NCI-H2107 treated with DMSO at 0.1 percent for 48 hours (cell line): ENCODE results near the gene IBA57.

Experiments used
- DNase-seq: peaks from one replicate; lab custom pipeline; 2025; ENCODE audit not compliant: unreplicated experiment; lab: John Stamatoyannopoulos, UW

IBA57 gene

GRCh38 chr1:228144193-228144992 lies 21.2 kb upstream of the IBA57 start:
- DNase-seq: no peak

- DNase-seq: no peak
These were observed 20.6 kb upstream of the IBA57 start for GRCh38 chr1:228144993-228145343.

GRCh38 chr1:228145463-228146416 lies 19.9 kb upstream of the IBA57 start:
- DNase-seq: no peak

- DNase-seq: no peak
These were observed 19.0 kb upstream of the IBA57 start for GRCh38 chr1:228146417-228147150.

- no peak for DNase-seq
These were observed 18.4 kb upstream of the IBA57 start for GRCh38 chr1:228147151-228147693.

GRCh38 chr1:228147768-228148167 lies 17.8 kb upstream of the IBA57 start:
- DNase-seq: no peak

- no peak for DNase-seq
These were observed 17.3 kb upstream of the IBA57 start for GRCh38 chr1:228148196-228148861.

- no peak for DNase-seq
These were observed 16.6 kb upstream of the IBA57 start for GRCh38 chr1:228148935-228149405.

DNA sequence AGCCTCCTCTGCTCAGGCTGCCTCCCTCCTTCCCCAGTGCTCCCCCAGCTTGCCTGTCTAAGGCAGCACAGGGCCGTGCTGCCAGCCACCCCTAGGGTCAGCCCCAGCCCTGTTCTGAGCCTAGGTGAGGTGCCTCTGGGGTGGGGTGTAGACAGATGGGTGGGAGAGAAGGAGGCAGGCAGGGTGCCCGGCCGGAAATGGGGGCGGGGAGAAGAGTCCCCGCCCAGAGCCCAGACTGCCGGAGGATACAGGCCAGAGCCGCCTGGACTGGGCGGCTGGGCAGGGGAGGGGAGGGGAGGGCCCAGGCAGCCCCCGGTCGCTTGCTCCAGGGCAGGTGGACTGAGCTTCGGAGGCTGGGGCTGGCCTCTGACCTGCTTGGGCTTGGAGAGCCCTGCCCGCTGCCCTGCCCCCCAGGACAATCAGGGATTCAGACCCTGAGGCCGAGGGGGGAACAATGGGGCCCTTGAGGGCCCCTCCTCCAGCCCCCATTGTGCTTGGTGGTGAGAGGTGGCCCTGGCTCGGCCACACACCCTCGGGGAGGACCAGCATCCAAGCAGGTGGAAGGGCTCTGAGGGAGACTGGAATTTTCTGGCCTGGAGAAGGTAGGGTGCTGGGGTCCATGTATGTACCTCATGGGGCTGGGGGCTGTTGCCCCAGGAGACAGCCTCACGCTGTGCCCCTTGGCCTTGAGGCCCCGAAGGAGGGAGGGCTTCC lies 16.0 kb upstream of the IBA57 start, which contains the start of gene GJC2:
Gene GJC2 (plus strand): TSS at position 525 of the 714 bp plus-strand sequence. CDS start 7,829 bp downstream, outside the sequence.
- no peak for DNase-seq

DNA sequence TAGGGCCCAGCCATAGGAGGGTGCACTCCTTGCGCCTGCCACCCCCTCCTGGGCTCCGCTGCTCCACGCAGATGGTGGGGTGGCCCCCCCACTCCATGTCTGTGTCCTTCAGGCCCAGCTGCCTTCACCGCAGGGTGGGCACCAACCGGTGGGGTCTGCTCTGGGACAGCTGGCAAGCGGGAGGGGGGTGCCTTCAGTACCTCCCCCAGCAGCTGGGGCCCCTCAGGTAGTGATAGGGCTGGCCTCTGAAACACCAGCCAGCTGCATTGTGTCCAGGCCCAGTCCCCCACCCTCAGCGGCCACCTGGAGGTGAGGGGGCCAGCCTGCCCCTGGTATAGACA lies 15.5 kb upstream of the IBA57 start:
- no peak for DNase-seq

DNA sequence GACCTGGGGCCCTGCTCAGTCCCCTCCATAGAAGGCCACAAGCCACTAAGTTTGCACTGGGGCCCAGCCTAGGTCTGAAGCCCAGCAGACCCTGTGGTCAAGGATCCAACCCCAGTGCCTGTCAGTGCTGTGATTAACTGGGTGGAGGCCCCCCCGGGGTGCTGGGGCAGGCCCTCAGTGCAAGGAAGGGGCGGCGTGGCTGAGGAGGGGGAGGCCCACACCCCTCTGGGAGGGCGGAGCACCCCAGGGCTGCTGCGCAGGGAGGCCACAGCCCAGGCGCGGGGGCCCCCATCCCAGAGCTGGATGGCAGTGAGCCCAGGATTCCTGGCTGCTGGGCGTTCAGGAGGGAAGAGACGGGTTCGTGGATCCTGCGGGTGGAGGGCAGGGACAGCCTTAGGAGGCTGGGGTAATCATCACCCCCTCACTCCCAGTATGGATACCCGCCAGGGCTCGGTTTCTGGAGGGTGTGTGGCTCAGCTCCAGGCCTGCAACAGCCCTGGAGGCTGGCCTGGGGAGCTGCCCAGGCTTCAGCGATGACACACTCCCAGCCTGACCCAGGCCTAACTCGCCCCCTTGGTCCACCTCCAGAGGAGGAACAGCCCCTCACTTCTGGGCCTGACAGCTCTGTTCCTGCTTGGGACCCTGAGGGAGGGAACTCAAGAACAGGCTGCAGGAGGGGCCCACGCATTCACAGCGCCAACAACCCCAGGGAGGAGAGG lies 15.0 kb upstream of the IBA57 start:
- no peak for DNase-seq

- no peak for DNase-seq
These were observed 14.3 kb upstream of the IBA57 start for GRCh38 chr1:228151180-228151925.

DNA sequence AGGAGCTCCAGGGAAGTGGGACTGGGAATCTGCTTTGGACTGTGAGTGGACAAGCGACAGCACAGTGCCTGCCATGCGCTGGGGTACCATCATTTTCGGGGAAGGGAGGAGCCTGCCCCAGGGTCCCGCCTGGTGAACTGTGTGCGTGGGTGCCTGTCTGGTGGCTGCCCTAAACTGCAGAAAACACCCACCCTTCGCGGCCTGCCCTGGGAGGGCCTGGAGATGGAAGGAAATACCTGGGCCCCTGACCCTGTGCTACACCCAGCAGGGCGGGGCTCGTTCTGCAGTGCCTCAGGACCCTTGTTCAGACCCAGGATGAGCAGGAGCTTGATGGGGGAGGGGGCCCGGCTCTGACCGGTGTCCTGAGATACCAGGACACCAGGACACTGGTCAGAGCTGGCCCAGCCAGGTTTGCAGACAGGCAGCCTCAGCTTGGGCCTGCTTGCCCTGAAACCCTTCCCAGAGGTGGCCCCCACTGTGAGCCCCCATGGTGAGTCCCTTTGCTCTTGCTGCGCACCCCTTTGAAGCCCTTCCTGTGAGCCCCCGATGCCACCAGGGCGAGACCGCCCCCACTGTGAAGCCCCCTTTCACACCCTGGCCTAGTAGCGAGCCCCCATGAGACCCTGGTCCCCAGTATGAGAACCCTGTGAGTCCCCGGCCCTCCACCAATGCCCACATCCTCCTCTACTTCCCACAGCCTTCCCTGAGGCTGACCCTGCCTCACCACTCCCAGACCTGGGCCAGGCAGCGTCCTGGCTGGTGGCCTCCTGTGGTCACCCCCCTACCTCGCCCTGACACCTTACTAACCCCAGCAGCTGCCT lies 13.3 kb upstream of the IBA57 start:
- no peak for DNase-seq

GRCh38 chr1:228152918-228153258 lies 12.7 kb upstream of the IBA57 start:
- no peak for DNase-seq

GRCh38 chr1:228154021-228154669 lies 11.5 kb upstream of the IBA57 start:
- DNase-seq: no peak

DNA sequence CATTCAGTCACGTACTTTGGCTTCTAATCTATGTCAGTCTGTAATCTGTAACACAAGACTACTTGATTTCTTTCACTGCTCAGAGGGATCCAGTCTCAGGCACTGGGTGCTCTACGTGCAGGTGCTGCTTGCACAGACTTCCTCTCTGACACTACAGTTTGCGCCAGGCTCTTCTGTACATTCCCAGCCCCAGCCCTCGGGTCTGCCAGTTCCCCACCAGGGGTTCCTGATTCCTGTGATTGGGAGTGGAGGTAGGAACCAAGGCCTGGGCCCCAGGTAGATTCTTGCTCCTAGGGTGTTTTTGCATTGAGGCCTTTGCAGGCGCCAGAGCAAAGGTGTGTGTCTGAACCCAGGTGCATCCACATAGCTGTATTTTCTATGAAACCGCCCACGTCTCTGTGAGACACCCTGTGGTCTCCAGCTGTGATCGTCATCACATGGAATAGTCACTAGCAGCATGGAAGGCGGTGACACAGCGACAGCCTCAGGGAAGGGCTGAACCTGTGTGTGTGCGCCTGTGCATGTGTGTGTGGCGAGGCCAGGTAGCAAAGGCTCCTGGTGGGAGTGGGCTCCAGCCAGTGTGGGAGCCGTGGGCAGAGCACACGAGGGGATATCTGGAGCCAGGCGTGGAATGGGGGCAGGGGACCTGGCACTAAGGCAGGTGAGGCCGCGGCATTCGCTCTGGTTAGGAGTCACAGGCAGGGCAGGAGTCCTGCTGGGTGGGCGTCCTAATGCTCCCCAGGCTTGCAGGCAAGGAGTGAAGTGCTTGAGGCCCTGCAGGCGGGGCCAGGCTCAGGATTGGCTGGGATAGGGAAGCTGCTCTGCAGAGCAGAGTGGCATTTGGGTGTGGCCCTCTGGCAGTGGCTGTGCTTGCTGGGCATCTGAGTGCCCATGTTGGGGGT lies 10.7 kb upstream of the IBA57 start:
- no peak for DNase-seq
